HG03520 (cell line): ENCODE data around the gene NOL4L.

Experiments used
- ATAC-seq: cut with Tn5 transposase; IDR thresholded peaks from one replicate; pipeline ENCODE4 v1.9.1; 2021; ENCODE audit warnings: mild to moderate bottlenecking, moderate library complexity; ENCODE audit not compliant: unreplicated experiment

Gene NOL4L, protein sequence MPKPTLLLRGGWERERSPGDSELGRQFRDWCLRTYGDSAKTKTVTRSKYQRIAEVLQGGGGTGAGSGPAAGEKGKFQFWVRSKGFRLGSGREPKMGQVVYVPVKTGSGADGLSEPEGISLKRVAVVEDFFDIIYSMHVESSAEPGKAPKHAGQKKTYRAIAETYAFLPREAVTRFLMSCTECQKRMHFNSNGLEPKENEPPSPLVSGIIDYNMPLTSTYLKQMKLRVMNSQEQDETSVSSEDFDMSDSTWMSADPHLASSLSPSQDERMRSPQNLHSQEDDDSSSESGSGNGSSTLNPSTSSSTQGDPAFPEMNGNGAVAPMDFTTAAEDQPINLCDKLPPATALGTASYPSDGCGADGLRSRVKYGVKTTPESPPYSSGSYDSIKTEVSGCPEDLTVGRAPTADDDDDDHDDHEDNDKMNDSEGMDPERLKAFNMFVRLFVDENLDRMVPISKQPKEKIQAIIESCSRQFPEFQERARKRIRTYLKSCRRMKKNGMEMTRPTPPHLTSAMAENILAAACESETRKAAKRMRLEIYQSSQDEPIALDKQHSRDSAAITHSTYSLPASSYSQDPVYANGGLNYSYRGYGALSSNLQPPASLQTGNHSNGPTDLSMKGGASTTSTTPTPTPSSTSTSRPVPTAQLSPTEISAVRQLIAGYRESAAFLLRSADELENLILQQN

DNA sequence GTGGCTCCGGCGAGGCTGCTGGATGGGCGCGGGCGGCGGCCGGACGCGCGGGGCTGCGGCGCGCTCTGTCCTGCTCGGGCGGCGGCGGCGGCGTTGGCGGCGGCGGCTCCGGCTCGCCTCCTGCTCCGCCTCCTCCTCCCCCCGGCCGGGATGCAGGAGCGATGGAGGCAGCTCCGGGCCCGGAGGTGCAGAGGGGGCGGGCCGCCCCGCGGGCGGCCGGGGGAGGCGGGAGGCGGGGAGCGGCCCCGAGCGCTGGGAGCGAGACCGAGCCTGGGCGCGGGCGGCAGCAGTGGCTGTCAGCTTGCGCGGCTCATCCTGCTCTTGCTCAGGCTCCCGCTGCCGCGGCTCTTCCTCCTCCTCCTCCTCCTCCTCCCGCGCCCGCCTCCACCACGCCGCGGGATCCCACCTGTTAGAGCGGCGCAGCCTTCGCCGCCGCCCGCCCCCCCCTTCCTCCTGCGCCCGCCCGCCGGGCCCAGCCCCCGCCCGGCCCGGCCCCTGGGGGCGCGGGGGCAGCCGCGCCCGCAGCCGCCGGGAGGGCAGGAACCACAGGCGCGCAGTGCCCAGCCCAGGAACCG lies at the start of gene NOL4L:
NOL4L (minus strand) TSS at position 323 of the 575 bp plus-strand sequence. CDS start 443 bp downstream, outside the sequence.
- ATAC-seq = no peak

GRCh38 chr20:32634041-32634805 lies 49.1 kb upstream of the NOL4L start:
- no peak for ATAC-seq

DNA sequence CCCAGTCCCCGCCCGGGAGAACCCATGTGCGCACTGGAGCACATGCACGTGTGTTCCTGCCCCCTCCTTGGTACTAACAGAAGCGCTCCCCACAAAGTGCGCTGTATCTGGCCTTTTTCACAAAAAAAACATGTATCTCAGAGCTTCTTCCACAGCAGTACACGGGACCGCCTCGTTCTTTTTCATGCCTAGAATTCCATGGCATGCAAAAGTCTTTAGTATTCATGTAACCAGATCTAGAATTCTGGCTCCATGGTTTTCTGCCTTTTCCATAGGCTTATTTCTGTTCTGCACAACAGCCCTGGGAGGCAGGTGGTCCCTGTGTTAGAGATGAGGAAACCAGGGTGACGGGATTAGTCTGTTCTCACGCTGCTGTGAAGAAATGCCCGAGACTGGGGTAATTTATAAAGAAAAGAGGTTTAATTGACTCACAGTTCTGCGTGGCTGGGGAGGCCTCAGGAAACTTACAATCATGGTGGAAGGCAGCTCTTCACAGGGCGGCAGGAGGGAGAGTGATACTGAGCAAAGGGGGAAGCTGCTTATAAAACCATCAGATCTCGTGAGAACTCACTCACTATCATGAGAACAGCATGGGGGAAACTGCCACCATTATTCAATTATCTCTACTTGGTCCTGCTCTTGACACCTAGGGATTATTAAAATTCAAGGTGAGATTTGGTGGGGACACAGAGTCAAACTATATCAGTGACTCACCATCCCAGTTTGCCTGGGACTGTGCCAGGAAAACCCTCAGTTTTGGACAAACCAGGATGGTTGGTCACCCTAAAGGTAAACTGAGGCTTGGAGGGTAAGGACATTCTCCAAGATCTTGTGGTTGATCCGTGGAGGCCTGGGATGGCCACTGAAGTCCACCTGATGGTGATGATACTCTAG lies 47.6 kb upstream of the NOL4L start:
- no peak for ATAC-seq

GRCh38 chr20:32631933-32632460 lies 46.9 kb upstream of the NOL4L start:
- ATAC-seq = no peak

DNA sequence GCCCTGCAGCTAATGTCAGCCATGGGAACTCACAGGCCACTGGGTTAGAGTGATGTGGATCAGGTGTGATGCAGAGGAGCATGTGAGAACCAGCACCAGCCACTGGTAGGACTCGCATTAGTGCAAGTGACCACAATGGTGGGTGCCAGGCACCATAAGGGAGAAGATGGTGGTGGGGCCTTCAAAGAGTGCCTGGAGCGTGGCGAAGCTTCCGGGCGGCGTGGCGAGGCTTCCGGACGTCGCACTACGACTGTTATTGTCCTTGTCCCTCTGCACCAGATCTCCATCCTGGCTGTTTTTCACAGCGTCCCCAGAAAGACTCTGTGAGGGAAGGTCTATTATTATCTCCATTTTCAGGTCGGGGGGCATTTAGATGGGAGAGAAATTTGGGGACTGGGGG lies 44.7 kb upstream of the NOL4L start:
- no peak for ATAC-seq

DNA sequence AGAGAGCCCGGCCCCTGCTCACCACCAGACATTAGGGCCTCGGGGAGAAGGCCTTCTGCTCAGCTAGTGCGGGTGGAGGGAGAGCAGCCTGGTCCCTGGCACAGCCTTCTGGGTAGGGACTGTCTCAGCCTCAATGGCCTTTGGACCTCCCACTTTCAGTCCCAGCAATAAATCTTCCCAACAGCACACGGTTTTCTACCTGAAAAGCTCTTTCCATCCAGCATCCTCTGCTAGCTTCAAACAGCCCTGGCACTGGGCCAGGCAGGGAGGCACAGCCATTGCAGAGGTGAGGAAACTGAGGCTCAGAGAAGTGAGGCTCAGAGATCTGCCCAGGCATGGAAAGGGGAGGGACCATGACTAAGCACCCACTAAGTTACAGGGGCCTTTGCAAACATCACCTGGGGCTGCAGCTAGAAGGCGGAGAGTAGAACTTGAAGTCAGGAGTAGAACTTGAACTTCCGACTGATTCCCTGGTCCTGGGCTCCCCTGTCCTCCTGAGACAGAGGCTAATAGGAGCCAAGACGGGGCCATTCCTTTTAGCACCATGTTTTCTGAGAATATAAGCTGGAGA lies 43.9 kb upstream of the NOL4L start:
- ATAC-seq = no peak

- no peak for ATAC-seq
Measured at GRCh38 chr20:32626859-32627636, 41.9 kb upstream of the NOL4L start.

GRCh38 chr20:32626407-32626806 lies 41.3 kb upstream of the NOL4L start:
- ATAC-seq = no peak

DNA sequence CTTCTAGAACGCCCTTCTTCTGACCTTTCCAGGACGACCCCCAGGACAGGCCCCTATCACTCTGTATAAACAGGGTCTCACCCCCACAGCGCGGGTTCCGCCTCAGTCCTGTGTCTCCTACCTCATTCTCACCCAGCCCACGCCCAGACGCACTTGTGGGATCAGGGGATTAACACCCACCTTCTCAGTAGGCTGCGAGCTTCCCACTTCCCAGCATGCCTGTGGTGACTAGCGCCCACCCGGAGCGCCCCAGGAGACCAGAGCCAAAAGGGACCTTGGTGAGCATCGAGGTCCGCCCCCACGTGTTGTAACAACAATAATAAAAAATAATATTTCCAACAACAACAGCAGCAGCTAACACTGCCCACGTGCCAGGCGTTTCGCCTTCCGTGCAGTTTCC lies 40.9 kb upstream of the NOL4L start:
- ATAC-seq = no peak

DNA sequence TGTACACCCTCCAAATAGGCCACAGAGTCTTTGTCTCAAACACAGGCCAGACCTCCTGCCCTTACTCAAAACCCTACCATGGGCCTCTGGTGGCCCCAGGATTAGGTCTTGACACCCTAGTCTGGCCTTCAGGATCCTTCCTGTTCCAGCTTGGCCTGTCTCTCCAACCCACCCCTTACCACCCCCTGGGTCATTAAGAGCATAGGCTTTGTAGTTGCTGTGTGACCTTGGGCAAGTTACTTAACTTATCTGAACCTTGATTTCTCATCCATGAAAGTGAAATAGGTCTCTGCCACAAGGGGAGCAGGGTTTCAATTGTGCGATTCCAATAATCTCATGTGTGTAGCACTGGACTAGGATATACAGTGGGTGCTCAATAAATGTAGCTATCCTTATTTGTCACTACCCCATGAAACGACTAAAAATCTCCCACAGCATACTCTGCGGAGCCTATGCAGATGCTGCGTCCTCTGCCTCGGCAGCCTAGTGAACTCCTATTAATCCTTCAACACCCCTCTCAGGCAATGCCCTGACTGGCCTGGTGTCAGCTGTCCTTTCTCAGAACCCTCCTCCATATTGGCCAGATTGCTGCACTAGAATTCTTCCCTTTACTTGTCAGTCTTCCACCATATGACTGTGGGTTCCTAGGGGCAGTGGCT lies 39.7 kb upstream of the NOL4L start:
- ATAC-seq = no peak

GRCh38 chr20:32623667-32624157 lies 38.6 kb upstream of the NOL4L start:
- ATAC-seq = no peak

- no peak for ATAC-seq
Measured at GRCh38 chr20:32622585-32623468, 37.7 kb upstream of the NOL4L start.

GRCh38 chr20:32621891-32622584 lies 36.9 kb upstream of the NOL4L start:
- ATAC-seq = no peak

DNA sequence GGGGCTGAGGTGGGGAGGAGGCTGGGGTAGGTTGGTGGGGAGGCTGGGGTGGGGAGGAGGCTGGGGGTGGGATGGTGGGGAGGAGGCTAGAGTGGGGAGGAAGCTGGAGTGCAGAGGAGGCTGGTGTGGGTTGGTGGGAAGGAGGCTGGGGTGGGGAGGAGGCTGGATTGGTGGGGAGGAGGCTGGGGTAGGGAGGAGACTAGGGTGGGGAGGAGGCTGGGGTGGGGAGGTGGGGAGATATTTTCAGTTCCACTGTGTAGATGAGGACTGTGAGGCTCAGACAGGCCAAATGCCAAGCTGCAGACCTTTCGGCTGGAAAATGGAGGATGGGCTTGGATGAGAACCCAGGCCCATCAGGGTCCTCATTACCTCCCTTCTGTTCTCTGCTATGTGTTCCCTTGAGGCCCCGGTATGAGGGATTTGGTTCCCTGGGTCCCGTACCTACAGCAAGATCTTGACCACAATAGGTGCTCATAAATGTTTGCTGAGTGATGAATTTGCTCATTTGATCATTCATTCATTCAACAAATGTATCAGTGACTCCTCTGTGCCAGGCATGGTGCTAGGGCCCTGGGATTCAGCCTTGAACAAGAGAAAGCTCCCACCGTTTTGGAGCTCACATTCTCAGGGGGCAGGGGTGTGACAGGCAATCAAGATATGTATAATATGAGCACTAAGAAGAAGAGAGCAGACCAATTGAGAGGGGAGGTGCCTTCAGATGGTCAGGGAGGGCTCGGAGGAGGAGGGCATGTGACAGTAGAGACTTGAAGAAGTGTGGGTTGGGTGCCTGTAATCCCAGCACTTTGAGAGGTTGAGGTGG lies 36.1 kb upstream of the NOL4L start:
- ATAC-seq = no peak

- ATAC-seq = no peak
Measured at GRCh38 chr20:32619586-32619985, 34.5 kb upstream of the NOL4L start.

- ATAC-seq = no peak
Measured at GRCh38 chr20:32614772-32615171, 29.6 kb upstream of the NOL4L start.
